GM12878 (cell line): Measurements from ENCODE around the gene VPS33B. TPM values are rescaled to one million over a fixed set of nuclear protein-coding genes. Genes with fewer than 3 reads are reported as not detected.

Source experiments
- BCL3 ChIP-seq: IDR thresholded peaks from 2 replicates; pipeline ENCODE4 v1.6.1; 2011; ENCODE audit warnings: borderline replicate concordance, low read depth, mild to moderate bottlenecking, moderate library complexity, low read length; ENCODE audit not compliant: insufficient read depth, poor library complexity, severe bottlenecking
- BHLHE40 ChIP-seq, 2 experiments: fragments of 450-650 bp in 1 of 2; IDR thresholded peaks; 2 replicates each; pipeline ENCODE4 v1.6.1; 2011 to 2017; ENCODE audit warnings: low read depth in 2 of 2, borderline replicate concordance in 1 of 2, improper control_type of control experiment in 1 of 2, low read length in 1 of 2, mild to moderate bottlenecking in 1 of 2
- CHD4 ChIP-seq: fragments of 200-600 bp; sonication (generic); IDR thresholded peaks from 2 replicates; pipeline ENCODE4 v1.6.1; 2016; ENCODE audit warnings: mild to moderate bottlenecking
- CREM ChIP-seq: IDR thresholded peaks from 2 replicates; pipeline ENCODE4 v1.6.1; 2014; ENCODE audit warnings: antibody characterized with exemption, low read depth
- EGR1 ChIP-seq, 2 experiments: IDR thresholded peaks; 1 replicate in 1 of 2; 2 replicates in 1 of 2; pipeline ENCODE4 v1.6.1; 2011 to 2012; ENCODE audit warnings: low read depth in 2 of 2, low read length in 2 of 2, borderline replicate concordance in 1 of 2, mild to moderate bottlenecking in 1 of 2, moderate library complexity in 1 of 2
- FOXM1 ChIP-seq: IDR thresholded peaks from 2 replicates; pipeline ENCODE4 v1.6.1; 2012; ENCODE audit warnings: low read depth, mild to moderate bottlenecking, inconsistent platforms, low read length, moderate library complexity
- HCFC1 ChIP-seq: fragments of 150-350 bp; IDR thresholded peaks from 2 replicates; pipeline ENCODE4 v1.6.1; 2014; ENCODE audit warnings: low read length
- MEF2A ChIP-seq: IDR thresholded peaks from 2 replicates; pipeline ENCODE4 v1.6.1; 2011; ENCODE audit warnings: low read depth, mild to moderate bottlenecking, low read length, moderate library complexity; ENCODE audit not compliant: insufficient read depth
- MTA3 ChIP-seq: IDR thresholded peaks from 2 replicates; pipeline ENCODE4 v1.6.1; 2012; ENCODE audit warnings: low read length, inconsistent platforms, borderline replicate concordance
- MXI1 ChIP-seq: fragments of 150-350 bp; IDR thresholded peaks from 2 replicates; pipeline ENCODE4 v1.6.1; 2011; ENCODE audit warnings: low read depth, mild to moderate bottlenecking, inconsistent platforms, low read length, improper control_type of control experiment
- MYB ChIP-seq: fragments of 150-350 bp; IDR thresholded peaks from 2 replicates; pipeline ENCODE4 v1.6.1; 2014; ENCODE audit warnings: mild to moderate bottlenecking, low read depth, low read length, borderline replicate concordance
- NKRF ChIP-seq: fragments of 450-650 bp; conservative IDR thresholded peaks from 2 replicates; pipeline ENCODE4 v1.6.1; 2017; ENCODE audit warnings: mild to moderate bottlenecking, moderate library complexity
- PKNOX1 ChIP-seq: fragments of 450-650 bp; IDR thresholded peaks from 2 replicates; pipeline ENCODE4 v1.6.1; 2016; ENCODE audit warnings: mild to moderate bottlenecking
- RELB ChIP-seq: fragments of 450-650 bp; IDR thresholded peaks from 2 replicates; pipeline ENCODE4 v1.6.1; 2017; ENCODE audit warnings: low read depth, mild to moderate bottlenecking, moderate library complexity
- SIN3A ChIP-seq: IDR thresholded peaks from 2 replicates; pipeline ENCODE4 v1.6.1; 2012; ENCODE audit warnings: low read depth, low read length, improper control_type of control experiment
- SP1 ChIP-seq: IDR thresholded peaks from one replicate; pipeline ENCODE4 v1.6.1; 2011; ENCODE audit warnings: low read depth, low read length
- SPI1 ChIP-seq: IDR thresholded peaks from 2 replicates; pipeline ENCODE4 v1.6.1; 2011; ENCODE audit warnings: low read depth, mild to moderate bottlenecking, low read length, moderate library complexity, borderline replicate concordance; ENCODE audit not compliant: insufficient read depth
- TCF12 ChIP-seq: IDR thresholded peaks from 2 replicates; pipeline ENCODE4 v1.6.1; 2011; ENCODE audit warnings: low read depth, mild to moderate bottlenecking, low read length
- USF1 ChIP-seq: IDR thresholded peaks from 2 replicates; pipeline ENCODE4 v1.6.1; 2011; ENCODE audit warnings: borderline replicate concordance, low read depth, mild to moderate bottlenecking, moderate library complexity, mixed read lengths, low read length; ENCODE audit not compliant: insufficient read depth; ENCODE audit errors: extremely low read length
- YY1 ChIP-seq: IDR thresholded peaks from 2 replicates; pipeline ENCODE4 v1.6.1; 2011; ENCODE audit warnings: low read depth, mild to moderate bottlenecking, low read length
- ZNF24 ChIP-seq: fragments of 450-650 bp; IDR thresholded peaks from 2 replicates; pipeline ENCODE4 v1.6.1; 2017; ENCODE audit warnings: antibody characterized with exemption, mild to moderate bottlenecking
- ZNF384 ChIP-seq: IDR thresholded peaks from 2 replicates; pipeline ENCODE4 v1.6.1; 2012; ENCODE audit warnings: low read depth, mild to moderate bottlenecking, low read length, improper control_type of control experiment, borderline replicate concordance
- polyA plus RNA-seq, 11 experiments: library from polyadenylated mRNA; depleted of rRNA in 4 of 11; unstranded in 6 of 11; stranded (reverse) in 5 of 11; fragments of >200 nt; fragmentation: Nextera tagmentation in 4 of 11; fragmentation: Illumina TruSeq in 1 of 11; extraction: Ambion mirVana in 4 of 11; extraction: Trizol in 1 of 11; gene quantifications; 1 replicate in 1 of 11; 2 replicates in 10 of 11; pipeline versions ENCODE4 v1.2.1 to v1.2.3, GENCODE V29; 2011 to 2016; ENCODE audit warnings: inconsistent platforms in 2 of 11, missing spikeins in 2 of 11, low read depth in 1 of 11
- total RNA-seq, 4 experiments: library from RNA; depleted of rRNA in 3 of 4; stranded (reverse); fragments of >200 nt in 3 of 4; fragmentation: Illumina TruSeq in 1 of 4; extraction: Trizol in 1 of 4; gene quantifications; 2 replicates each; pipeline versions ENCODE4 v1.2.1 to v1.2.3, GENCODE V29; 2013 to 2021

The VPS33B gene
- total and polyA plus RNA-seq, 10 of the 15 experiments (the other 5 are each of a cell fraction or from before 2014, with no cell fraction given) = 11.4 to 21.5 (median 15.2) TPM

- TF ChIP-seq RELB = peak; percentile 87
- TF ChIP-seq ZNF24 = peak; percentile 72; the same call in 1 of the 2 replicates
- TF ChIP-seq SIN3A = 0 out of 2 replicates have a peak, but pooled peaks have one; percentile 55
- peak in 1 of 2 experiments; percentile 43; a peak in 1 of 3 replicates for TF ChIP-seq EGR1 (IDR thresholded peaks at IDR 0.05; ENCODE audit: borderline replicate concordance in 1 of 2, low read depth in 2 of 2, low read length in 2 of 2)
- TF ChIP-seq TCF12 = no peak
- peak; percentile 77; the same call in 1 of the 2 replicates for TF ChIP-seq NKRF
- TF ChIP-seq BCL3 = no peak
- TF ChIP-seq MTA3 = 0 out of 2 replicates have a peak, but pooled peaks have one; percentile 59
- TF ChIP-seq MYB = no peak
- peak; percentile 7; the same call in 1 of the 2 replicates for TF ChIP-seq PKNOX1
- 0 out of 2 replicates have a peak, but pooled peaks have one; percentile 59 for TF ChIP-seq MEF2A
- TF ChIP-seq YY1 = 0 out of 2 replicates have a peak, but pooled peaks have one; percentile 73
- peak; percentile 34; the same call in 1 of the 2 replicates for TF ChIP-seq FOXM1
- TF ChIP-seq MXI1 = no peak
- TF ChIP-seq BHLHE40 (IDR thresholded peaks at IDR 0.05; ENCODE audit: borderline replicate concordance in 1 of 2, low read depth in 2 of 2, low read length in 1 of 2) = no peak
- TF ChIP-seq CHD4 = no peak
- no peak for TF ChIP-seq USF1
- TF ChIP-seq ZNF384 = peak; percentile 90
- peak; percentile 48 for TF ChIP-seq HCFC1
- peak; percentile 75 for TF ChIP-seq CREM
- TF ChIP-seq SP1 = no peak
- no peak for TF ChIP-seq SPI1
Observed at GRCh38 chr15:91022075-91022831, at the start of gene VPS33B (continued).
